ENCODE measurements around the gene TP53RK. TPM values are rescaled to one million over a fixed set of nuclear protein-coding genes. Genes with fewer than 3 reads are reported as not detected.

The TP53RK gene
- total and polyA plus RNA-seq, 2 experiments from 2014 or later = 24.2 to 26.0 TPM

DNA sequence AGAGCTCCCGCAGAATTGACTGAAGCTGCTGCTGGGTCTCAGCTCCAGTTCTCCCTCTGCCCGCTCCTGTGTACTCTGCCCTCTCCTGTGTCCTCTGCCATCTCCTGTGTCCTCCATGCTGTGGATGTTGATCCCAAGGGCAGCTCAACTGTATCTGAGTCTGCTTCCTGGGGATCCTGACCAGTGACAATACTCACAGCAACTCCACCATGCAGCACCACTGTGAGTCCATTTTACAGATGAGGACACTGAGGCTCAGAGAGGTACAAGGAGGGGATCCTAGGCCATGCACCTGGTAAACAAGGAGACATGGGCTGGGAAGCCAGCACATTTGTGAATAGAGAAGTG is 8.6 kb downstream of the TP53RK start (continued):
- TF ChIP-seq ZNF462 (CRISPR knock-in tag; IDR thresholded peaks at IDR 0.05) (no peak), ZNF114 (CRISPR knock-in tag; IDR thresholded peaks at IDR 0.05) (no peak)

DNA sequence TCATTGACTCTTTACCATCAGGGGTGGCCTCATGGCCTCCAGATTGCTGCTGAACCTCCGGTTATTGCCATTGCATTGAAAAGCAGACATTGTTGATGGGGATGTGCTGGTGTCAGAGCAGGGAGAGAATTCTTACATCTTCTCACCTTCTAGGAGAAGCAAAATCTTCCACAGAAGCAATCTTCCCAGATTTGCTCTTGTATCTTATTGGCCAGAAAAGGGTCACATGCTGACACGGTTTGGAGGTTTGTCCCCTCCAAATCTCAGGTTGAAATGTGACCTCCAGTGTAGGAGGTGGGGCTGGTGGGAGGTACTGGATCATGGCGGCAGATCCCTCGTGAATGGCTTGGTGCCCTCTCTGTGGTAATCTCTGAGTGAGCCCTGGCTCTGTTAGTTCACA is 10.7 kb downstream of the TP53RK start:
- H3K36me3 Mint-ChIP-seq (ENCODE audit: low read depth) = peaks cover 24% of the 10 kb centered on the region
- peaks cover 2% of the 10 kb centered on the region; the same call in 1 of the 2 replicates for H3F3A ChIP-seq (replicated peaks; ENCODE audit: low read depth)
- H3K9me3 Mint-ChIP-seq = 0 out of 3 replicates have a peak, but pooled peaks cover 3% of the 10 kb centered on the region
- no peak overlapping the region for H3K4me3 ChIP-seq
- no peak overlapping the region for H3K4me3 Mint-ChIP-seq
- no peak overlapping the region for H3K27ac ChIP-seq (ENCODE audit: low read depth)
- H3K79me2 ChIP-seq (replicated peaks; ENCODE audit: insufficient read depth) = peaks cover 24% of the 10 kb centered on the region
- ATAC-seq (no peak), DNase-seq (ENCODE audit: low spot score) (no peak)
- H4K20me1 ChIP-seq (replicated peaks; ENCODE audit: insufficient read depth) = 0 out of 2 replicates have a peak, but pooled peaks cover 9% of the 10 kb centered on the region
- H3K36me3 ChIP-seq (ENCODE audit: insufficient read depth) = peaks cover 4% of the 10 kb centered on the region; the same call in 1 of the 2 replicates
- peaks cover 29% of the 10 kb centered on the region for H3K4me1 ChIP-seq (ENCODE audit: insufficient read depth)
- H3K9me2 ChIP-seq (ENCODE audit: insufficient read depth) = no peaks in the 10 kb centered on the region
- H3K27me3 ChIP-seq (ENCODE audit: insufficient read depth) = no peaks in the 10 kb centered on the region
- no peak overlapping the region for H3K27ac Mint-ChIP-seq
- no peak overlapping the region for H3K4me2 ChIP-seq
- peaks cover 7% of the 10 kb centered on the region for H3K27me3 Mint-ChIP-seq (ENCODE audit: insufficient read depth, low read depth, poor library complexity)
- H2AFZ ChIP-seq = no peak overlapping the region
- peaks cover 45% of the 10 kb centered on the region for H3K4me1 Mint-ChIP-seq
- no peak for TF ChIP-seq NANOG (IDR thresholded peaks at IDR 0.05; ENCODE audit: borderline replicate concordance)
- no peak for TF ChIP-seq EZH2phosphoT487 (IDR thresholded peaks at IDR 0.05; ENCODE audit: unreplicated experiment)
- no peak for TF ChIP-seq ETS1 (IDR thresholded peaks at IDR 0.05)
- TF ChIP-seq ZNF462 (CRISPR knock-in tag; IDR thresholded peaks at IDR 0.05) = no peak
- no peak for TF ChIP-seq POLR2AphosphoS5 (IDR thresholded peaks at IDR 0.05; ENCODE audit: low read depth)
